Smooth muscle cell (in vitro differentiated cells): Measurements from ENCODE around the gene CRKL. TPM values are rescaled to one million over a fixed set of nuclear protein-coding genes. Genes with fewer than 3 reads are reported as not detected.

Experiments
- DNase-seq: peaks from one replicate; lab custom pipeline; 2025; ENCODE audit not compliant: unreplicated experiment; lab: John Stamatoyannopoulos, UW
- H2AFZ ChIP-seq: fragments of 200-600 bp; sonication (generic); 2 replicates; pipeline ENCODE4 v1.6.0; 2016; ENCODE audit warnings: antibody characterized with exemption, low read depth, mild to moderate bottlenecking
- H3F3A ChIP-seq: fragments of 200-600 bp; sonication (generic); 2 replicates; pipeline ENCODE4 v1.6.0; 2017; ENCODE audit warnings: antibody characterized with exemption, low read depth
- H3K27ac ChIP-seq: fragments of 200-600 bp; sonication (generic); 2 replicates; pipeline ENCODE4 v1.5.1; 2016; ENCODE audit warnings: low read depth, mild to moderate bottlenecking
- H3K27me3 ChIP-seq: fragments of 200-600 bp; sonication (generic); 2 replicates; pipeline ENCODE4 v1.6.1; 2016; ENCODE audit warnings: low read depth, mild to moderate bottlenecking
- H3K36me3 ChIP-seq: fragments of 200-600 bp; sonication (generic); 2 replicates; pipeline ENCODE4 v1.5.1; 2016; ENCODE audit warnings: low read depth
- H3K4me1 ChIP-seq: fragments of 200-600 bp; sonication (generic); 2 replicates; pipeline ENCODE4 v1.5.1; 2016; ENCODE audit warnings: low read depth
- H3K4me2 ChIP-seq: fragments of 200-600 bp; sonication (generic); 2 replicates; pipeline ENCODE4 v1.6.0; 2016; ENCODE audit warnings: mild to moderate bottlenecking
- H3K4me3 ChIP-seq: fragments of 200-600 bp; sonication (generic); 2 replicates; pipeline ENCODE4 v1.5.1; 2016; ENCODE audit warnings: mild to moderate bottlenecking
- H3K79me2 ChIP-seq: fragments of 200-600 bp; sonication (generic); 2 replicates; pipeline ENCODE4 v1.6.0; 2016; ENCODE audit warnings: low read depth, mild to moderate bottlenecking
- H3K9ac ChIP-seq: fragments of 200-600 bp; sonication (generic); 2 replicates; pipeline ENCODE4 v1.6.0; 2016; ENCODE audit warnings: low read depth
- H3K9me3 ChIP-seq: fragments of 200-600 bp; sonication (generic); replicated peaks from 2 replicates; pipeline ENCODE4 v1.5.1; 2016; ENCODE audit warnings: low read depth
- H4K20me1 ChIP-seq: fragments of 200-600 bp; sonication (generic); 2 replicates; pipeline ENCODE4 v1.6.0; 2016; ENCODE audit warnings: low read depth
- WGBS: methylation state at CpG from one replicate; pipeline ENCODE4 v1.1.7; 2016; ENCODE audit warnings: low lambda C conversion rate; 5-methylcytosine and 5-hydroxymethylcytosine counted together
- polyA plus RNA-seq: library from polyadenylated mRNA; unstranded; fragments of >200 nt; fragmentation: Nextera tagmentation; extraction: Ambion mirVana; gene quantifications from 2 replicates; pipeline ENCODE4 v1.2.1, GENCODE V29; 2016
- total RNA-seq: library from RNA; depleted of rRNA; stranded (reverse); fragments of >200 nt; gene quantifications from 2 replicates; pipeline ENCODE4 v1.2.3, GENCODE V29; 2014
- TF ChIP-seq, protein P1 (sequence below): fragments of 200-600 bp; sonication (generic); IDR thresholded peaks from 2 replicates; pipeline ENCODE4 v1.5.1; 2017; ENCODE audit warnings: borderline replicate concordance, mild to moderate bottlenecking, antibody characterized with exemption; ENCODE audit not compliant: insufficient read depth, poor library complexity, severe bottlenecking

The CRKL gene
- total and polyA plus RNA-seq, 2 experiments from 2014 or later: 26.6 to 40.9 TPM

DNA sequence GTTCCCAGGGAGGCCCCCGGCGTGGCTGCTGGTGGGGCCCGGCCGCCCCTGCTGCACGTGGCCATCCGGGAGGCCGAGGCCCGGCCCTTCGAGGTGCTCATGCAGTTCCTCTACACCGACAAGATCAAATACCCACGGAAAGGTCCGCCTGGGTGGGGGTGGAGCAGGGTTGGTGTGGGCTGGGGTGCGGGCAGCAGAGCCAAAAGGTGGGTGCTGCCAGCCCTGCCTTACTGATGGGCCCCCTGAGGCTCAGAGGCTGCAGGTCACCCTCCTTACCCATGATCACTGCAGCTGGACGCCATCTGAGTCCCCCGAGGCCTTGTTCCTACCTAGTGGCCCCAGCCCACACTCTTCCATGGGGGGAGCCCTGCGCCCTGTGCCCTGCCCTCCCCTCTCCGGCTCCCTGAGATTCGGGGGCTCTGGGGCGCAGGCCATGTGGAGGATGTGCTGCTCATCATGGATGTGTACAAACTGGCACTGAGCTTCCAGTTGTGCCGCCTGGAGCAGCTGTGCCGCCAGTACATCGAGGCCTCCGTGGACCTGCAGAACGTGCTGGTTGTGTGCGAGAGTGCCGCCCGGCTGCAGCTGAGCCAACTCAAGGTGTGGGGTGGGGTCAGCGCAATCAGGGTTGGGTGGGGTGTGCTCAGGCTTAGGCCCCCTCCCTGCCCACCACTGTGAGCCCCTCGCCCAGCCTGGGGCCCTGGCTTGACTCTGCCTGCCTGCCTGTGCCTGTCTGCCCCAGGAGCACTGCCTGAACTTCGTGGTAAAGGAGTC, 77.1 kb downstream of the CRKL start:
- Histone ChIP-seq H3K36me3 (no peaks in the 10 kb centered on the region), H3K9me3 (no peaks in the 10 kb centered on the region)
- TF ChIP-seq, protein P1, sequence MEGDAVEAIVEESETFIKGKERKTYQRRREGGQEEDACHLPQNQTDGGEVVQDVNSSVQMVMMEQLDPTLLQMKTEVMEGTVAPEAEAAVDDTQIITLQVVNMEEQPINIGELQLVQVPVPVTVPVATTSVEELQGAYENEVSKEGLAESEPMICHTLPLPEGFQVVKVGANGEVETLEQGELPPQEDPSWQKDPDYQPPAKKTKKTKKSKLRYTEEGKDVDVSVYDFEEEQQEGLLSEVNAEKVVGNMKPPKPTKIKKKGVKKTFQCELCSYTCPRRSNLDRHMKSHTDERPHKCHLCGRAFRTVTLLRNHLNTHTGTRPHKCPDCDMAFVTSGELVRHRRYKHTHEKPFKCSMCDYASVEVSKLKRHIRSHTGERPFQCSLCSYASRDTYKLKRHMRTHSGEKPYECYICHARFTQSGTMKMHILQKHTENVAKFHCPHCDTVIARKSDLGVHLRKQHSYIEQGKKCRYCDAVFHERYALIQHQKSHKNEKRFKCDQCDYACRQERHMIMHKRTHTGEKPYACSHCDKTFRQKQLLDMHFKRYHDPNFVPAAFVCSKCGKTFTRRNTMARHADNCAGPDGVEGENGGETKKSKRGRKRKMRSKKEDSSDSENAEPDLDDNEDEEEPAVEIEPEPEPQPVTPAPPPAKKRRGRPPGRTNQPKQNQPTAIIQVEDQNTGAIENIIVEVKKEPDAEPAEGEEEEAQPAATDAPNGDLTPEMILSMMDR: no peak

DNA sequence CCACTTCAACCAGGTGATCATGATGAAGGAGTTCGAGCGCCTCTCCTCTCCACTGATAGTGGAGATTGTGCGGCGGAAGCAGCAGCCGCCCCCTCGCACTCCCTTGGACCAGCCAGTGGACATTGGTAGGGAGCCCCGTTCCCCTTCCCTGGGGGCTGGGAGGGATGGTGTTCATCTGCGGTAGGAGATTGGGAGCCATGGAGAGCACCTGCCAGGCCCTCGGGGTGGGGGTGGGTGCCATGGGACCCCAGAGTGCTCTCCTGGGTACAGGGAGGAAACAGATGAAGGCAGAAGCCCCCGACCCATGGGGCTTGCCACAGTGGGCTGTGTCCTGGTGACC, 77.7 kb downstream of the CRKL start:
- Histone ChIP-seq H3K4me3 (no peak overlapping the region), H3K4me1 (no peaks in the 10 kb centered on the region), H3K79me2 (no peaks in the 10 kb centered on the region), H3K36me3 (no peaks in the 10 kb centered on the region), H3K9ac (no peak overlapping the region), H4K20me1 (no peaks in the 10 kb centered on the region), H3F3A (no peaks in the 10 kb centered on the region), H3K4me2 (no peak overlapping the region), H3K27ac (no peak overlapping the region), H3K9me3 (no peaks in the 10 kb centered on the region), H3K27me3 (no peaks in the 10 kb centered on the region), H2AFZ (no peak overlapping the region)
- 98% methylated on average over 10 of the region's 10 CpGs for WGBS
- no peak for DNase-seq
- TF ChIP-seq, protein P1: no peak

More for the DNA sequence above, 77.1 kb downstream of the CRKL start:
- H3K4me3 ChIP-seq: no peak overlapping the region
- H3F3A ChIP-seq: no peaks in the 10 kb centered on the region
- DNase-seq: no peak
- H3K4me2 ChIP-seq: no peak overlapping the region
- H3K27me3 ChIP-seq: no peaks in the 10 kb centered on the region
- H2AFZ ChIP-seq: no peak overlapping the region
- 94% methylated on average over 29 of the region's 30 CpGs for WGBS
- no peaks in the 10 kb centered on the region for H3K79me2 ChIP-seq
- H3K27ac ChIP-seq: no peak overlapping the region
- no peaks in the 10 kb centered on the region for H4K20me1 ChIP-seq
- no peaks in the 10 kb centered on the region for H3K4me1 ChIP-seq
- H3K9ac ChIP-seq: no peak overlapping the region

DNA sequence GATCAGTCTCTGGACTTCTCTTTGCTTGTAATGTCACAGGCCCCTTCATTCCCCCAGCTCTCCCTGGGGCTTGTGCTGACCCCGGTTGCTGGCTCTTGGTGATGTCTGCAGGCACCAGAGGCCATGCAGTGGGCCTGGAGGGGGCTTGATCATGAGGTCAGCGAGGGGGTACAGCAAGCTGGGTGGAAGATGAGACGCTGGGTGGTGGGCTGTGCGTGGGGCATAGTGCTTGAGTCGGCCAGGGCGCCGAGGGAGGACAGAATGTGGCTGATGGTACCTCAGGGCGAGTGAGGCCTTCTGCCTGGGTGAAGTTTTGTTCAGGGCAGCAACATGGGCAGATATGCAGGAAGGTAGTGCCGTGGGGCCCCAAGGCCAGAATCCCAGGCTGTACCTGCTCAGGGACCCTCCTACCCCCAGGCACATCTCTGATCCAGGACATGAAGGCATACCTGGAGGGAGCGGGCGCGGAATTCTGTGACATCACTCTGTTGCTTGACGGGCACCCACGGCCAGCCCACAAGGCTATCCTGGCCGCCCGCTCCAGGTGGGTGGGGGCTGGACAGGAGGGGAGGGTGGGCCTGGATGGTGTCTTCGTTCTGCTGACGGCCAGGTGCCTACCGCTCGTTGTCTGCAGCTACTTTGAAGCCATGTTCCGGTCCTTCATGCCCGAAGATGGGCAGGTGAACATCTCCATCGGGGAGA, 78.3 kb downstream of the CRKL start:
- TF ChIP-seq, protein P1: no peak
- Histone ChIP-seq H3K4me1 (peaks cover 2% of the 10 kb centered on the region), H3F3A (no peaks in the 10 kb centered on the region), H3K79me2 (peaks cover 2% of the 10 kb centered on the region), H3K9me3 (no peaks in the 10 kb centered on the region), H3K36me3 (no peaks in the 10 kb centered on the region), H4K20me1 (no peaks in the 10 kb centered on the region), H2AFZ (no peak overlapping the region), H3K27me3 (no peaks in the 10 kb centered on the region), H3K27ac (no peak overlapping the region), H3K4me2 (no peak overlapping the region), H3K4me3 (no peak overlapping the region), H3K9ac (no peak overlapping the region)
- no peak for DNase-seq
- WGBS: 96% methylated on average over 23 of the region's 23 CpGs

DNA sequence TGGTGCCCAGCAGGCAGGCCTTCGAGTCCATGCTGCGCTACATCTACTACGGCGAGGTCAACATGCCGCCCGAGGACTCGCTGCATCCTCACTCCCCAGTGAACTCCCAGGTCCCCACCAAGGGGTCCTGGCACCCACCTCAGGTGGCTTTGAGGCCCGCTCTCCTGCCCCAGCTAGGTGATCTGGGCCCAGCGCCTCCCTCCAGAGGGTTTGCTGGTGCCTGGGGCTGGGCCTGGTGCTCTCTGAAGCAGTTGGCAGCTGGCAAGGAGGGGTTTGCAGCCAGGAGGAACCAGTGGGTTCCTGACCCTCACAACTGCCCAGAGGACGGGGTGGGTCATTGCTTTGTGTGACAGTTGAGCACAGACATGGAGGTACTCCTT, 78.8 kb downstream of the CRKL start:
- DNase-seq: no peak
- H2AFZ ChIP-seq: no peak overlapping the region
- H4K20me1 ChIP-seq: no peaks in the 10 kb centered on the region
- no peak overlapping the region for H3K4me2 ChIP-seq
- H3K27me3 ChIP-seq: no peaks in the 10 kb centered on the region
- peaks cover 7% of the 10 kb centered on the region for H3K79me2 ChIP-seq
- WGBS: 97% methylated on average over 9 of the region's 10 CpGs
- H3F3A ChIP-seq: no peaks in the 10 kb centered on the region
- H3K9ac ChIP-seq: no peak overlapping the region
- no peak overlapping the region for H3K4me3 ChIP-seq
- no peak overlapping the region for H3K27ac ChIP-seq
- H3K36me3 ChIP-seq: no peaks in the 10 kb centered on the region
- no peaks in the 10 kb centered on the region for H3K9me3 ChIP-seq
- peaks cover 7% of the 10 kb centered on the region for H3K4me1 ChIP-seq
- TF ChIP-seq, protein P1: no peak
